OCI-LY1 (cell line): ENCODE data around the gene ZC3H10.

Experiments used
- H2AFZ ChIP-seq: fragments of 200-600 bp; sonication (generic), shearing (Covaris generic); 2 replicates; pipeline ENCODE4 v1.6.0; 2014; ENCODE audit warnings: antibody characterized with exemption, mild to moderate bottlenecking, low read length
- H3F3A ChIP-seq: fragments of 200-600 bp; sonication (generic), shearing (Covaris generic); 2 replicates; pipeline ENCODE4 v1.6.0; 2014; ENCODE audit warnings: mild to moderate bottlenecking, antibody characterized with exemption, low read length, moderate library complexity; ENCODE audit not compliant: insufficient read depth
- H3K27ac ChIP-seq: fragments of 200-600 bp; sonication (generic); 2 replicates; pipeline ENCODE4 v1.5.1; 2014; ENCODE audit warnings: low read length, mixed run types, mild to moderate bottlenecking, low read depth; ENCODE audit not compliant: poor library complexity, severe bottlenecking
- H3K27me3 ChIP-seq: fragments of 200-600 bp; sonication (generic); 2 replicates; pipeline ENCODE4 v1.6.0; 2014; ENCODE audit warnings: antibody characterized with exemption, mild to moderate bottlenecking, low read length, moderate library complexity; ENCODE audit not compliant: insufficient read depth
- H3K36me3 ChIP-seq: fragments of 200-600 bp; sonication (generic); 2 replicates; pipeline ENCODE4 v1.6.1; 2014; ENCODE audit warnings: mild to moderate bottlenecking, antibody characterized with exemption, low read length, moderate library complexity, mixed read lengths; ENCODE audit not compliant: insufficient read depth
- H3K4me1 ChIP-seq: fragments of 200-600 bp; sonication (generic); 2 replicates; pipeline ENCODE4 v1.5.1; 2014; ENCODE audit warnings: mild to moderate bottlenecking, low read length, moderate library complexity; ENCODE audit not compliant: insufficient read depth, severe bottlenecking
- H3K4me2 ChIP-seq: fragments of 200-600 bp; sonication (generic), shearing (Covaris generic); 2 replicates; pipeline ENCODE4 v1.6.1; 2014; ENCODE audit warnings: low read length
- H3K4me3 ChIP-seq: fragments of 200-600 bp; sonication (generic); 2 replicates; pipeline ENCODE4 v1.5.1; 2014; ENCODE audit warnings: low read length, low read depth, mild to moderate bottlenecking, mixed read lengths; ENCODE audit not compliant: poor library complexity, severe bottlenecking
- H3K79me2 ChIP-seq: fragments of 200-600 bp; shearing (Covaris generic); 2 replicates; pipeline ENCODE4 v1.6.1; 2016; ENCODE audit warnings: mixed run types, low read length, mixed read lengths; ENCODE audit not compliant: insufficient read depth
- H3K9ac ChIP-seq: fragments of 200-600 bp; sonication (generic), shearing (Covaris generic); 2 replicates; pipeline ENCODE4 v1.6.1; 2014; ENCODE audit warnings: mild to moderate bottlenecking, low read length, mixed read lengths
- H3K9me2 ChIP-seq: fragments of 200-600 bp; sonication (generic), shearing (Covaris generic); 2 replicates; pipeline ENCODE4 v1.6.1; 2014; ENCODE audit warnings: low read depth, mild to moderate bottlenecking, low read length, mixed read lengths
- H3K9me3 ChIP-seq: fragments of 200-600 bp; shearing (Covaris generic); 2 replicates; pipeline ENCODE4 v1.6.1; 2014; ENCODE audit warnings: low read length, mixed read lengths
- H4K20me1 ChIP-seq: fragments of 200-600 bp; sonication (generic), shearing (Covaris generic); 2 replicates; pipeline ENCODE4 v1.6.0; 2016; ENCODE audit warnings: mild to moderate bottlenecking, low read length; ENCODE audit not compliant: insufficient read depth
- EZH2 ChIP-seq: fragments of 200-600 bp; sonication (generic), shearing (Covaris generic); IDR thresholded peaks from 2 replicates; pipeline ENCODE4 v1.8.0; 2017; ENCODE audit warnings: borderline replicate concordance, mixed run types, mild to moderate bottlenecking, antibody characterized with exemption, low read length, moderate library complexity, mixed read lengths
- TF ChIP-seq, protein P1 (sequence below): fragments of 200-600 bp; sonication (generic), shearing (Covaris generic); IDR thresholded peaks from 2 replicates; pipeline ENCODE4 v1.5.1; 2017; ENCODE audit warnings: mild to moderate bottlenecking, antibody characterized with exemption, low read length, moderate library complexity, mixed read lengths

ZC3H10 gene

DNA sequence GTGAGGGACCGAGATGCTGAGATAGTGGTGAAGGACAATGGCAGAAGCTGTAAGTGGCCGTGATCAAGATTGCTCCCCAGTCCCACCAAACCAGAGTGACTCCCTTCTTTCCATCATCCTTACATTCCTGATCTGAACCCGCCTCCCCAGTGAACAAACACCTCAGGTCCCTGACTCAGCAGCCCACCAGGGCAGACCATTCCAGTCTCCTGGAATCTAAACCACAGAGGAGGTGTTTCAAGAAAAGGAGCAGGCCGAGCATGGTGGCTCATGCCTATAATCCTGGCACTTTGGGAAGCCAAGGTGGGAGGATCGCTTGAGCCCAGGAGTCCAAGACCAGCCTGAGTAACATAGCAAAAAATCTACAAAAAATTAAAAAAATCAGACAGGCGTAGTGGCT, 31.5 kb upstream of the ZC3H10 start:
- H3K9me2 ChIP-seq, result no peaks in the 10 kb centered on the region
- H3K27ac ChIP-seq, result no peak overlapping the region
- H3K36me3 ChIP-seq, result no peaks in the 10 kb centered on the region

DNA sequence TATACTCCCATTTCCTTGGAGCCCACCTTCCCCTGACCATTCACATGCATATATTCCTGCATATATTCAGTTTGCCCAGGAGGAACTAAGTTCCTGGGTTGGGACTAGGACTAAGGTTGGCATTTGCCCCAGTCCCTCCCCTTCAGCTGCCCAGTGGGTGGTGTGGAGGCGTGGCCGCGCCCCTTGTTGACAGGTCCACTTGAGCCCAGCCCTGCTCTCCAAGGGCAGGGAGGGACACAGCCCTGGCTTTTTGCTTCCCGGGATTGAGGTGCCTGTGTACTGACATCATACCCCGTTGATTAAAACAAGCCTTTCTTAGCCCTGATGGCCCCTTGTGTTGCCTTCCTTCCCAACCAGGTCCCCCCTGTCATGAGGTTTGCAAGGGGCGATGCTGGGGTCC, 30.8 kb upstream of the ZC3H10 start:
- no peaks in the 10 kb centered on the region for H3K9me2 ChIP-seq
- no peak overlapping the region for H2AFZ ChIP-seq
- no peaks in the 10 kb centered on the region for H3K9me3 ChIP-seq
- H3K36me3 ChIP-seq, result no peaks in the 10 kb centered on the region
- no peak overlapping the region for H3K9ac ChIP-seq
- H3K4me2 ChIP-seq, result no peak overlapping the region
- H4K20me1 ChIP-seq, result no peaks in the 10 kb centered on the region
- no peaks in the 10 kb centered on the region for H3K4me1 ChIP-seq
- no peaks in the 10 kb centered on the region for H3F3A ChIP-seq
- no peak overlapping the region for H3K27ac ChIP-seq
- H3K79me2 ChIP-seq, result no peaks in the 10 kb centered on the region
- H3K4me3 ChIP-seq, result no peak overlapping the region
- no peak for TF ChIP-seq EZH2
- TF ChIP-seq, protein P1, sequence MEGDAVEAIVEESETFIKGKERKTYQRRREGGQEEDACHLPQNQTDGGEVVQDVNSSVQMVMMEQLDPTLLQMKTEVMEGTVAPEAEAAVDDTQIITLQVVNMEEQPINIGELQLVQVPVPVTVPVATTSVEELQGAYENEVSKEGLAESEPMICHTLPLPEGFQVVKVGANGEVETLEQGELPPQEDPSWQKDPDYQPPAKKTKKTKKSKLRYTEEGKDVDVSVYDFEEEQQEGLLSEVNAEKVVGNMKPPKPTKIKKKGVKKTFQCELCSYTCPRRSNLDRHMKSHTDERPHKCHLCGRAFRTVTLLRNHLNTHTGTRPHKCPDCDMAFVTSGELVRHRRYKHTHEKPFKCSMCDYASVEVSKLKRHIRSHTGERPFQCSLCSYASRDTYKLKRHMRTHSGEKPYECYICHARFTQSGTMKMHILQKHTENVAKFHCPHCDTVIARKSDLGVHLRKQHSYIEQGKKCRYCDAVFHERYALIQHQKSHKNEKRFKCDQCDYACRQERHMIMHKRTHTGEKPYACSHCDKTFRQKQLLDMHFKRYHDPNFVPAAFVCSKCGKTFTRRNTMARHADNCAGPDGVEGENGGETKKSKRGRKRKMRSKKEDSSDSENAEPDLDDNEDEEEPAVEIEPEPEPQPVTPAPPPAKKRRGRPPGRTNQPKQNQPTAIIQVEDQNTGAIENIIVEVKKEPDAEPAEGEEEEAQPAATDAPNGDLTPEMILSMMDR, result no peak
- 0 out of 2 replicates have a peak, but pooled peaks cover 2% of the 10 kb centered on the region for H3K27me3 ChIP-seq

More for the DNA sequence above, 31.5 kb upstream of the ZC3H10 start:
- H3F3A ChIP-seq, result no peaks in the 10 kb centered on the region
- no peaks in the 10 kb centered on the region for H3K4me1 ChIP-seq
- peaks cover 9% of the 10 kb centered on the region; the same call in 1 of the 2 replicates for H3K27me3 ChIP-seq
- no peak overlapping the region for H3K4me3 ChIP-seq
- no peak overlapping the region for H3K4me2 ChIP-seq
- no peaks in the 10 kb centered on the region for H3K79me2 ChIP-seq
- no peak overlapping the region for H3K9ac ChIP-seq
- TF ChIP-seq, protein P1, result no peak
- TF ChIP-seq EZH2, result no peak
- H2AFZ ChIP-seq, result no peak overlapping the region
- no peaks in the 10 kb centered on the region for H3K9me3 ChIP-seq
- no peaks in the 10 kb centered on the region for H4K20me1 ChIP-seq

DNA sequence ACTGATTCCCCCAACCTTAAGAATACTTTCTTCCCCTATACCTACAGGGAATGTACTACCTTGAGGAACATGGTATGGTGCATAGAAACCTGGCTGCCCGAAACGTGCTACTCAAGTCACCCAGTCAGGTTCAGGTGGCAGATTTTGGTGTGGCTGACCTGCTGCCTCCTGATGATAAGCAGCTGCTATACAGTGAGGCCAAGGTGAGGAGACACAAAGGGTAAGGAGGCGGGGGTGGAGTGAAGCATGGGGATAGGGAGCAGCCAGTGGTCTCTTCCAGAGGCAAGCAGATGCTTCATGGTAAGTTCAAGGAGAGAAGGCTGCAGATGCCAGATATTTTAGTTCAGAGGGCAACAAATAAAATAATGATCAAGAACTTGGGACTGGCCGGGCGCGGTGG, 20.3 kb upstream of the ZC3H10 start:
- H3K27ac ChIP-seq, result no peak overlapping the region
- H3K9me3 ChIP-seq, result no peaks in the 10 kb centered on the region
- H3K27me3 ChIP-seq, result peaks cover 3% of the 10 kb centered on the region; the same call in 1 of the 2 replicates
- H3K4me2 ChIP-seq, result no peak overlapping the region
- no peaks in the 10 kb centered on the region for H3K79me2 ChIP-seq
- no peaks in the 10 kb centered on the region for H3F3A ChIP-seq
- no peaks in the 10 kb centered on the region for H4K20me1 ChIP-seq
- TF ChIP-seq EZH2, result no peak
- TF ChIP-seq, protein P1, result no peak
- no peaks in the 10 kb centered on the region for H3K9me2 ChIP-seq
- H3K9ac ChIP-seq, result no peak overlapping the region
- no peak overlapping the region for H3K4me3 ChIP-seq
- no peak overlapping the region for H2AFZ ChIP-seq
- no peaks in the 10 kb centered on the region for H3K36me3 ChIP-seq
- H3K4me1 ChIP-seq, result no peaks in the 10 kb centered on the region
